G401.6 (cell line): ENCODE data around the gene VPS36.
"Not testable (repeated sequence)": the region's sequence is repeated elsewhere in the genome, so short reads cannot be mapped to it uniquely, and the experiment has no call there.

Source experiments
- FAIRE-seq: peaks from 2 replicates; lab custom pipeline; 2012; peaks lifted over from hg19 to GRCh38; lab: Jason Lieb, UNC

Gene VPS36

GRCh38 chr13:52432456-52432855 is 18.0 kb downstream of the VPS36 start:
- FAIRE-seq: no peak

GRCh38 chr13:52428295-52428694 is 22.1 kb downstream of the VPS36 start:
- FAIRE-seq: no peak

- no peak for FAIRE-seq
Observed at GRCh38 chr13:52421216-52421615, 29.2 kb downstream of the VPS36 start.

GRCh38 chr13:52419080-52419479 is 31.4 kb downstream of the VPS36 start:
- FAIRE-seq: no peak

- FAIRE-seq: no peak
Observed at GRCh38 chr13:52414963-52415362, 35.5 kb downstream of the VPS36 start.

- FAIRE-seq: no peak
Observed at GRCh38 chr13:52414051-52414450, 36.4 kb downstream of the VPS36 start.

GRCh38 chr13:52412128-52412527 is 38.3 kb downstream of the VPS36 start:
- FAIRE-seq: no peak

- no peak for FAIRE-seq
Observed at GRCh38 chr13:52411629-52412028, 38.8 kb downstream of the VPS36 start.

GRCh38 chr13:52408071-52408658 is 42.3 kb downstream of the VPS36 start:
- FAIRE-seq: not testable (repeated sequence)

- FAIRE-seq: not testable (repeated sequence)
Observed at GRCh38 chr13:52407436-52407835, 43.0 kb downstream of the VPS36 start.

GRCh38 chr13:52406629-52407028 is 43.8 kb downstream of the VPS36 start:
- no peak for FAIRE-seq

- FAIRE-seq: no peak
Observed at GRCh38 chr13:52405767-52406494, 44.5 kb downstream of the VPS36 start, which contains the start of gene THSD1. Gene THSD1, minus strand, starts transcription at chr13:52406172. Its CDS starts 3,572 bp downstream, at chr13:52402600.

- no peak for FAIRE-seq
Observed at GRCh38 chr13:52405369-52405766, 45.1 kb downstream of the VPS36 start.

- FAIRE-seq: no peak
Observed at GRCh38 chr13:52399708-52400107, 50.7 kb downstream of the VPS36 start.

- no peak for FAIRE-seq
Observed at GRCh38 chr13:52399046-52399445, 51.4 kb downstream of the VPS36 start.

GRCh38 chr13:52395704-52396103 is 54.7 kb downstream of the VPS36 start:
- no peak for FAIRE-seq

- FAIRE-seq: no peak
Observed at GRCh38 chr13:52394586-52394985, 55.8 kb downstream of the VPS36 start.

- no peak for FAIRE-seq
Observed at GRCh38 chr13:52393572-52394357, 56.7 kb downstream of the VPS36 start.

GRCh38 chr13:52387721-52388120 is 62.7 kb downstream of the VPS36 start:
- FAIRE-seq: no peak

GRCh38 chr13:52385870-52386269 is 64.6 kb downstream of the VPS36 start:
- FAIRE-seq: no peak

- no peak for FAIRE-seq
Observed at GRCh38 chr13:52383366-52383765, 67.1 kb downstream of the VPS36 start.

GRCh38 chr13:52378312-52378711 is 72.1 kb downstream of the VPS36 start:
- no peak for FAIRE-seq

- FAIRE-seq: no peak
Observed at GRCh38 chr13:52377898-52378297, 72.5 kb downstream of the VPS36 start.
